PC-9 (cell line): ENCODE measurements around the gene CARD11. TPM values are rescaled to one million over a fixed set of nuclear protein-coding genes. Genes with fewer than 3 reads are reported as not detected.

Experiments
- BruUV-seq: library from RNA; stranded (reverse); fragments of 400-500 nt; replicated peaks from 2 replicates; lab custom pipeline; 2021; lab: Mats Ljungman, UMichigan
- CTCF ChIA-PET: fragments of 300-600 bp; sonication (Branson Sonifier 250); formaldehyde crosslinking; loops from one replicate; lab custom pipeline; 2022; ENCODE audit warnings: antibody characterized with exemption; lab: Charles Lee
- POLR2A ChIA-PET: fragments of 300-600 bp; sonication (Branson Sonifier 250); formaldehyde crosslinking; loops from one replicate; lab custom pipeline; 2022; ENCODE audit warnings: antibody characterized with exemption; ENCODE audit not compliant: unreplicated experiment; lab: Charles Lee
- DNase-seq, 2 experiments: peaks; one replicate each; pipeline versions ENCODE4 v3.0.0 to v3.0.0-alpha.2; 2015 to 2022; ENCODE audit warnings: mixed read lengths in 1 of 2
- H2AFZ ChIP-seq: fragments of 200-600 bp; sonication (generic); 2 replicates; pipeline ENCODE4 v1.8.1; 2017; ENCODE audit warnings: antibody characterized with exemption
- H3F3A ChIP-seq: fragments of 200-600 bp; sonication (generic); 2 replicates; pipeline ENCODE4 v1.8.1; 2017; ENCODE audit warnings: antibody characterized with exemption, mild to moderate bottlenecking, low read depth; ENCODE audit not compliant: insufficient read depth
- H3K27ac ChIP-seq: fragments of 200-600 bp; sonication (generic); 2 replicates; pipeline ENCODE4 v1.6.1; 2016; ENCODE audit warnings: mixed run types
- H3K27me3 ChIP-seq: fragments of 200-600 bp; sonication (generic); 2 replicates; pipeline ENCODE4 v1.6.1; 2016; ENCODE audit warnings: low read depth, mixed run types; ENCODE audit not compliant: insufficient read depth
- H3K36me3 ChIP-seq: fragments of 200-600 bp; sonication (generic); 2 replicates; pipeline ENCODE4 v1.6.1; 2016; ENCODE audit warnings: low read depth, mixed run types
- H3K4me1 ChIP-seq: fragments of 200-600 bp; sonication (generic); replicated peaks from 2 replicates; pipeline ENCODE4 v1.6.1; 2016; ENCODE audit warnings: mixed run types; ENCODE audit not compliant: insufficient read depth
- H3K4me2 ChIP-seq: fragments of 200-600 bp; sonication (generic); 2 replicates; pipeline ENCODE4 v1.6.1; 2017; ENCODE audit warnings: mixed run types
- H3K4me3 ChIP-seq: fragments of 200-600 bp; sonication (generic); 2 replicates; pipeline ENCODE4 v1.6.1; 2016; ENCODE audit warnings: mixed run types
- H3K79me2 ChIP-seq: fragments of 200-600 bp; sonication (generic); 2 replicates; pipeline ENCODE4 v1.6.1; 2017; ENCODE audit warnings: low read depth, mixed run types
- H3K9me2 ChIP-seq: fragments of 200-600 bp; sonication (generic); 2 replicates; pipeline ENCODE4 v1.8.1; 2017; ENCODE audit warnings: mild to moderate bottlenecking; ENCODE audit not compliant: insufficient read depth
- H3K9me3 ChIP-seq: fragments of 200-600 bp; sonication (generic); 2 replicates; pipeline ENCODE4 v1.8.1; 2016; ENCODE audit warnings: low read depth; ENCODE audit not compliant: insufficient read depth
- H4K20me1 ChIP-seq: fragments of 200-600 bp; sonication (generic); 2 replicates; pipeline ENCODE4 v1.8.1; 2017; ENCODE audit not compliant: insufficient read depth
- CTCF ChIP-seq: fragments of 200-600 bp; sonication (generic); conservative IDR thresholded peaks from 2 replicates; pipeline ENCODE4 v1.6.1; 2017; ENCODE audit warnings: mixed run types, antibody characterized with exemption, mild to moderate bottlenecking, moderate library complexity
- EZH2 ChIP-seq: fragments of 200-600 bp; sonication (generic); IDR thresholded peaks from 2 replicates; pipeline ENCODE4 v1.8.0; 2017; ENCODE audit warnings: antibody characterized with exemption, low read depth
- intact Hi-C: fragments of 100-400 bp; cut with micrococcal nuclease; formaldehyde crosslinking; loops from one replicate; pipeline ENCODE4 v1.10.0; 2022; ENCODE audit not compliant: unreplicated experiment
- total RNA-seq: library from RNA; stranded (reverse); gene quantifications from 2 replicates; pipeline ENCODE4 v1.2.3, GENCODE V29; 2021

The CARD11 gene
- total RNA-seq, 1 experiment from 2014 or later, result 62.6 TPM

GRCh38 chr7:2978408-2978807 lies 65.3 kb downstream of the CARD11 start:
- intact Hi-C loops, result no loop called here
- no peak overlapping the region for H3K4me3 ChIP-seq
- TF ChIP-seq EZH2, result no peak
- TF ChIP-seq CTCF, result no peak
- no peaks in the 10 kb centered on the region; the same call in 1 of the 2 replicates for H3F3A ChIP-seq
- H3K9me2 ChIP-seq, result no peaks in the 10 kb centered on the region
- H3K9me3 ChIP-seq, result no peaks in the 10 kb centered on the region
- no peaks in the 10 kb centered on the region; the same call in none of the 2 replicates for H4K20me1 ChIP-seq
- no TSS peak for BruUV-seq
- H3K4me2 ChIP-seq, result no peak overlapping the region
- H2AFZ ChIP-seq, result no peak overlapping the region
- no peak overlapping the region for H3K27ac ChIP-seq
- DNase-seq, result no peak
- CTCF ChIA-PET, result no interaction called here
- H3K27me3 ChIP-seq, result no peaks in the 10 kb centered on the region
- no peaks in the 10 kb centered on the region for H3K4me1 ChIP-seq
- H3K36me3 ChIP-seq, result no peaks in the 10 kb centered on the region; the same call in 1 of the 2 replicates
- 0 out of 2 replicates have a peak, but pooled peaks cover 4% of the 10 kb centered on the region for H3K79me2 ChIP-seq
- POLR2A ChIA-PET, result no interaction called here

- CTCF ChIA-PET, result no interaction called here
- no peak overlapping the region for H3K27ac ChIP-seq
- no peaks in the 10 kb centered on the region for H3K9me3 ChIP-seq
- no peak overlapping the region for H2AFZ ChIP-seq
- peaks cover under 1% of the 10 kb centered on the region; the same call in 1 of the 2 replicates for H3K36me3 ChIP-seq
- H3K4me1 ChIP-seq, result no peaks in the 10 kb centered on the region
- H3F3A ChIP-seq, result no peaks in the 10 kb centered on the region; the same call in 1 of the 2 replicates
- H3K4me3 ChIP-seq, result no peak overlapping the region
- H4K20me1 ChIP-seq, result no peaks in the 10 kb centered on the region; the same call in 1 of the 2 replicates
- POLR2A ChIA-PET, result no interaction called here
- no peaks in the 10 kb centered on the region for H3K27me3 ChIP-seq
- no peak overlapping the region for H3K4me2 ChIP-seq
- TF ChIP-seq CTCF, result no peak
- no peak for TF ChIP-seq EZH2
- H3K79me2 ChIP-seq, result no peaks in the 10 kb centered on the region
- intact Hi-C loops, result no loop called here
- no peak for DNase-seq
- H3K9me2 ChIP-seq, result no peaks in the 10 kb centered on the region
- no TSS peak for BruUV-seq
Observed at GRCh38 chr7:2975821-2976371, 67.8 kb downstream of the CARD11 start.

GRCh38 chr7:2974093-2974819 lies 69.4 kb downstream of the CARD11 start:
- Histone ChIP-seq H3K27ac (no peak overlapping the region), H3K4me3 (no peak overlapping the region), H3K4me2 (no peak overlapping the region), H3K79me2 (no peaks in the 10 kb centered on the region), H3K9me3 (no peaks in the 10 kb centered on the region), H2AFZ (no peak overlapping the region), H3K9me2 (0 out of 2 replicates have a peak, but pooled peaks cover 5% of the 10 kb centered on the region), H4K20me1 (no peaks in the 10 kb centered on the region; the same call in 1 of the 2 replicates), H3K4me1 (no peaks in the 10 kb centered on the region), H3K27me3 (no peaks in the 10 kb centered on the region), H3F3A (peaks cover 6% of the 10 kb centered on the region; the same call in 1 of the 2 replicates), H3K36me3 (peaks cover 6% of the 10 kb centered on the region; the same call in 1 of the 2 replicates)
- no peak for DNase-seq
- TF ChIP-seq EZH2 (no peak), CTCF (no peak)
- ChIA-PET CTCF (no interaction called here), POLR2A (interaction anchor here (0.7 kb wide), 1 partner anchor 1765 kb away, joined by 3 read pairs; no protein-coding TSS in a partner anchor)
- intact Hi-C loops, result no loop called here
- no TSS peak for BruUV-seq
